Fibroblast of mammary gland (primary cell): ENCODE data around the gene ATP6V0E2.

Source experiments
- DNase-seq: peaks from one replicate; pipeline ENCODE4 v3.0.0-alpha.2; 2010; ENCODE audit warnings: low read depth
- H3K4me3 ChIP-seq: 2 replicates; pipeline ENCODE4 v1.5.1; 2011; ENCODE audit warnings: low read depth, mild to moderate bottlenecking, low read length, moderate library complexity; ENCODE audit not compliant: control insufficient read depth
- CTCF ChIP-seq: conservative IDR thresholded peaks from 2 replicates; pipeline ENCODE4 v1.5.1; 2011; ENCODE audit warnings: low read depth, low read length, inconsistent platforms; ENCODE audit not compliant: control insufficient read depth, insufficient read depth

Gene ATP6V0E2

GRCh38 chr7:149866779-149867447, 6.9 kb upstream of the ATP6V0E2 start:
- DNase-seq: peak; percentile 15
- TF ChIP-seq CTCF: no peak
- no peak overlapping the region for H3K4me3 ChIP-seq

GRCh38 chr7:149867762-149868622, 5.8 kb upstream of the ATP6V0E2 start:
- no peak for DNase-seq
- no peak for TF ChIP-seq CTCF
- no peak overlapping the region for H3K4me3 ChIP-seq

GRCh38 chr7:149868623-149869290, 5.0 kb upstream of the ATP6V0E2 start:
- H3K4me3 ChIP-seq: no peak overlapping the region
- DNase-seq: no peak
- no peak for TF ChIP-seq CTCF

GRCh38 chr7:149869291-149869650, 4.5 kb upstream of the ATP6V0E2 start:
- DNase-seq: no peak
- TF ChIP-seq CTCF: no peak
- no peak overlapping the region for H3K4me3 ChIP-seq

GRCh38 chr7:149869867-149870266, 3.9 kb upstream of the ATP6V0E2 start:
- no peak for TF ChIP-seq CTCF
- no peak overlapping the region for H3K4me3 ChIP-seq
- DNase-seq: no peak

GRCh38 chr7:149870274-149870673, 3.5 kb upstream of the ATP6V0E2 start:
- TF ChIP-seq CTCF: no peak
- no peak overlapping the region for H3K4me3 ChIP-seq
- no peak for DNase-seq
